Mesenchymal stem cell (in vitro differentiated cells and primary cell): ENCODE data around the gene CCDC9B.

Source experiments
- DNase-seq: peaks from one replicate; pipeline ENCODE4 v3.0.0-alpha.2; 2013
- H2AFZ ChIP-seq: one replicate; pipeline ENCODE4 v1.6.1; 2013; ENCODE audit warnings: low read depth, mild to moderate bottlenecking, control low read depth, inconsistent platforms, low read length, moderate library complexity
- H2AK5ac ChIP-seq: 2 replicates; pipeline ENCODE4 v1.6.1; 2013; ENCODE audit warnings: low read length, moderate library complexity, mild to moderate bottlenecking, inconsistent platforms; ENCODE audit not compliant: severe bottlenecking
- H2BK120ac ChIP-seq: one replicate; pipeline ENCODE4 v1.6.1; 2013; ENCODE audit warnings: low read depth, mild to moderate bottlenecking, inconsistent platforms, low read length, moderate library complexity
- H2BK12ac ChIP-seq, 2 experiments: one replicate each; pipeline ENCODE4 v1.6.1; 2013; ENCODE audit warnings: inconsistent platforms in 2 of 2, low read length in 2 of 2, mild to moderate bottlenecking in 2 of 2, moderate library complexity in 2 of 2, control low read depth in 1 of 2
- H2BK15ac ChIP-seq: one replicate; pipeline ENCODE4 v1.6.1; 2013; ENCODE audit warnings: mild to moderate bottlenecking, low read depth, inconsistent platforms; ENCODE audit not compliant: poor library complexity, severe bottlenecking
- H2BK5ac ChIP-seq: 2 replicates; pipeline ENCODE4 v1.6.1; 2013; ENCODE audit warnings: low read depth, mild to moderate bottlenecking, low read length, control low read depth, inconsistent platforms; ENCODE audit not compliant: poor library complexity, severe bottlenecking
- H3K14ac ChIP-seq, 2 experiments: one replicate each; pipeline ENCODE4 v1.6.1; 2013; ENCODE audit warnings: inconsistent platforms in 2 of 2, low read length in 2 of 2, control low read depth in 1 of 2, mild to moderate bottlenecking in 1 of 2, moderate library complexity in 1 of 2
- H3K18ac ChIP-seq, 2 experiments: one replicate each; pipeline ENCODE4 v1.6.1; 2013; ENCODE audit warnings: inconsistent platforms in 2 of 2, low read length in 2 of 2, control low read depth in 1 of 2, low read depth in 1 of 2, mild to moderate bottlenecking in 1 of 2
- H3K23ac ChIP-seq, 2 experiments: one replicate each; pipeline ENCODE4 v1.6.1; 2013; ENCODE audit warnings: inconsistent platforms in 2 of 2, low read length in 2 of 2, mild to moderate bottlenecking in 2 of 2, moderate library complexity in 2 of 2, control low read depth in 1 of 2
- H3K27ac ChIP-seq: 2 replicates; pipeline ENCODE4 v1.5.1; 2013; ENCODE audit warnings: mild to moderate bottlenecking, moderate library complexity, low read length, control low read depth, inconsistent platforms; ENCODE audit not compliant: poor library complexity, severe bottlenecking
- H3K27me3 ChIP-seq, 2 experiments: 2 replicates each; pipeline versions ENCODE4 v1.6.1 to v1.7.0; 2013; ENCODE audit warnings: low read length in 2 of 2, mild to moderate bottlenecking in 2 of 2, moderate library complexity in 2 of 2, control low read depth in 1 of 2, inconsistent platforms in 1 of 2; ENCODE audit not compliant: control insufficient read depth in 1 of 2, insufficient read depth in 1 of 2
- H3K36me3 ChIP-seq, 2 experiments: 2 replicates each; pipeline versions ENCODE4 v1.6.1 to v1.7.0; 2013; ENCODE audit warnings: low read length in 2 of 2, control low read depth in 1 of 2, inconsistent platforms in 1 of 2, low read depth in 1 of 2, mild to moderate bottlenecking in 1 of 2; ENCODE audit not compliant: insufficient read depth in 2 of 2, control insufficient read depth in 1 of 2
- H3K4ac ChIP-seq, 2 experiments: one replicate each; pipeline ENCODE4 v1.6.1; 2013; ENCODE audit warnings: inconsistent platforms in 2 of 2, low read length in 2 of 2, mild to moderate bottlenecking in 2 of 2, moderate library complexity in 2 of 2, control low read depth in 1 of 2, low read depth in 1 of 2
- H3K4me1 ChIP-seq: 2 replicates; pipeline ENCODE4 v1.6.1; 2013; ENCODE audit warnings: low read depth, low read length, control low read depth; ENCODE audit not compliant: control insufficient read depth, insufficient read depth
- H3K4me2 ChIP-seq: 2 replicates; pipeline ENCODE4 v1.6.1; 2013; ENCODE audit warnings: low read length, mild to moderate bottlenecking, inconsistent platforms; ENCODE audit not compliant: poor library complexity, severe bottlenecking
- H3K4me3 ChIP-seq, 2 experiments: 2 replicates each; pipeline versions ENCODE4 v1.5.1 to v1.7.0; 2013; ENCODE audit warnings: low read length in 2 of 2, mild to moderate bottlenecking in 2 of 2, control low read depth in 1 of 2, low read depth in 1 of 2; ENCODE audit not compliant: insufficient read depth in 1 of 2
- H3K79me1 ChIP-seq: replicated peaks from 2 replicates; pipeline ENCODE4 v1.6.1; 2013; ENCODE audit warnings: mild to moderate bottlenecking, control low read depth, low read length, inconsistent platforms; ENCODE audit not compliant: poor library complexity, severe bottlenecking
- H3K9ac ChIP-seq: 2 replicates; pipeline ENCODE4 v1.7.0; 2013; ENCODE audit warnings: mild to moderate bottlenecking, low read length, moderate library complexity
- H3K9me3 ChIP-seq: 2 replicates; pipeline ENCODE4 v1.7.0; 2013; ENCODE audit warnings: mild to moderate bottlenecking, low read length; ENCODE audit not compliant: control insufficient read depth
- H4K8ac ChIP-seq: one replicate; pipeline ENCODE4 v1.6.1; 2013; ENCODE audit warnings: inconsistent platforms, mild to moderate bottlenecking, low read length, moderate library complexity
- H4K91ac ChIP-seq: one replicate; pipeline ENCODE4 v1.6.1; 2013; ENCODE audit warnings: mild to moderate bottlenecking, low read length, inconsistent platforms
- WGBS: methylation state at CpG from one replicate; pipeline ENCODE4 v1.1.7; 2013; ENCODE audit warnings: mixed read lengths; 5-methylcytosine and 5-hydroxymethylcytosine counted together

The CCDC9B gene

DNA sequence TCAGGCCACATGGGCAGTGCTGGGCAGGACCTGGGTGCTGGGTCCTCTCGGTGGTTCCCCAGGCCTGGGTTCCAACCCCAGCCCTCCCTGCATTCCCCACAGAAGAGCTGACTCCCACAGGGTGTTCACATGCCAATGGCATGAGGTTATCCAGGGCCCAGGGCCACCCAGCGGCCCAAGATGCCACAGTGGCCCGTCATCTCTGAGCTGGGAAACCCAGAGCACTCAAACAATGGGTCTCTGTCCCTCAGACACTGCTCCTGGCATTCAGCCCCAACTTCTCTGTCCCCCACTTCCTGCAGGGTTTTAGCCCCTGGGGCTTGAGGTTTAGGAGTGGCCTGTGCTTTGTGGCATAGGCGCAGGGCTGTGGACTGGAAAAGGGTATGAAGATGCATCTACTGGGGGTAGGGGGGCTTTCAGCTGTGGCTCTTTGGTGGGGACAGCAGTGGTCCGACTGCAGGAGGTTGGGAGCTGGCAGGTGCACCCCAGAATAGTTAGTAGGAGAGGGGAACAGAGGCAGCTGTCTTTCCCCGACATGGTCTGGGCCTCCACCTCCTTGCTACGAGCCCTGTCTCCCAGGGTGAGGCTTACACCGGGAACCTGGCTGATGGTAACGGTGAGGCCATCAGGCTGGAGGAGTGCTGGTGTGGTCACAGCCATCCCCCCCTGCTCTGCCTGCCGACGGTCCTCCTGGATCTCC is 1.7 kb downstream of the CCDC9B start:
- Histone ChIP-seq H4K91ac (peak overlapping the region; percentile 99), H2AFZ (no peak overlapping the region), H3K4me3 (peak overlapping the region; percentile 49 to 78), H3K27me3 (no peaks in the 10 kb centered on the region), H2BK12ac (peak overlapping the region; percentile 40 to 91), H4K8ac (peak overlapping the region; percentile 83), H3K14ac (peak overlapping the region in 1 of 2 experiments; percentile 95), H3K23ac (peak overlapping the region in 1 of 2 experiments; percentile 46), H2AK5ac (peak overlapping the region; percentile 52), H3K36me3 (peaks cover 9 to 34% of the 10 kb centered on the region in 2 experiments), H3K9me3 (no peaks in the 10 kb centered on the region), H3K4me1 (peaks cover 72% of the 10 kb centered on the region), H3K18ac (peak overlapping the region; percentile 94 to 96), H3K4ac (peak overlapping the region; percentile 91 to 97), H2BK120ac (peak overlapping the region; percentile 99), H2BK5ac (peak overlapping the region; percentile 71), H3K4me2 (peak overlapping the region; percentile 62), H2BK15ac (peak overlapping the region; percentile 96), H3K27ac (peak overlapping the region; percentile 97), H3K79me1 (peaks cover 22% of the 10 kb centered on the region), H3K9ac (peak overlapping the region; percentile 95)
- DNase-seq = peak; percentile 93
- 61% methylated on average over 11 of the region's 11 CpGs for WGBS

DNA sequence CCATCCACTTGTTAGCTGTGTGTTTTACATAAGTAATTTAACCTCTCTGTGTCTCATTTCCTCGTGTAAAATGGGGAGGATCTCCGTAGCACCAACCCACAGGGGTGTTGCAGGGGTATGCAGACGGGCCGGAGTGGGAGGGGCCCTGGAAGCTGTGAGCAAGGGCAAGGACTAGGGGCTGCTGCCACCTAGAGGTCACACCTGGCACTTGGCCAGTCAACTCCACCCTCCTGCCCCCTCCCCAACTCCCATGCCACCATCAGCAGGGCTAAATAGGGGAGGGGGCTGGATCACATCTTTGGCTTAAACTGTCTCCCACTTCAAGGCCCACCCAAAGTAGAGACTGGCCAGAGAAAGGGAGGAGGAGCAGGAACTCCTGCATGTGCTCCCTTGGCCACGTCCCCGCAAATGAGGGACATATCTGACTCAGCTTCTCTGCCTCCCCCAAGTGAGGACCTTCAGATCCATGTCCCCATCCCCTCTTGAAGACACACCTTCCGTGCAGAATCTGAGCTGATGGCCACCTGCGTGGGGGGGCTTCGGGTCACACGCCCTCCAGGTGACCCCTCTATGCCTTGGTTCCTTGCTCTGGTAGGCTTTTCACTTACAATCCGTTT is 2.6 kb downstream of the CCDC9B start:
- H4K8ac ChIP-seq = peak overlapping the region; percentile 83
- WGBS = 38% methylated on average over 11 of the region's 11 CpGs

DNA sequence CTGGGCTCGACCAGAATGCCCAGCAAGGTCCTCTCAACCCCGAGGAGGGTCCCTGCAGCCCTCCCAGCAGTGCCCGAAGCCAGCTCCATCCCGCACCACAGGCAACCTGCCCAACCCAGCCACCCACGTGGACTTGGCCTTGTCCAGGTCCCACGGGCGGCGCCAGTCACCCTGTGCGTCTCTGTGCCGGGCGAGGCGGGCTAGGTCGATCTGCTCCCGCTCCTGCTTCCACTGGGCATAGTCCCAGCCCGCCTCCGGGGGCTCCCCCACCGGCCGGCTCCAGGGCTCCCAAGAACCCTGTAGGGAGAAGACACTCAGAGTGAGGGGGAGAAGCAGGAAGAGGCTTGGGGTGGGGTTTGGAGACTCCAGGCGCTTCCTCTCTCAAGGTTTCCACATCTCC is 3.1 kb downstream of the CCDC9B start:
- peak overlapping the region; percentile 97 for H4K91ac ChIP-seq
- peaks cover 22% of the 10 kb centered on the region for H3K79me1 ChIP-seq
- no peak for DNase-seq
- peak overlapping the region; percentile 8 for H2BK15ac ChIP-seq
- peaks cover 9 to 41% of the 10 kb centered on the region in 2 experiments for H3K36me3 ChIP-seq
- H3K23ac ChIP-seq = no peak overlapping the region
- H4K8ac ChIP-seq = peak overlapping the region; percentile 90
- H2BK120ac ChIP-seq = peak overlapping the region; percentile 4
- WGBS = 85% methylated on average over 12 of the region's 19 CpGs
- H3K4me3 ChIP-seq = no peak overlapping the region
- H3K27ac ChIP-seq = no peak overlapping the region
- H2AFZ ChIP-seq = no peak overlapping the region
- peak overlapping the region in 1 of 2 experiments; percentile 19 for H3K14ac ChIP-seq
- no peak overlapping the region for H2BK5ac ChIP-seq
- peak overlapping the region in 1 of 2 experiments; percentile 66 for H2BK12ac ChIP-seq
- H3K27me3 ChIP-seq = no peaks in the 10 kb centered on the region
- H2AK5ac ChIP-seq = peak overlapping the region; percentile 35
- peaks cover 64% of the 10 kb centered on the region for H3K4me1 ChIP-seq
- no peaks in the 10 kb centered on the region for H3K9me3 ChIP-seq
- H3K18ac ChIP-seq = peak overlapping the region; percentile 55 to 73
- H3K4me2 ChIP-seq = peak overlapping the region; percentile 62
- H3K4ac ChIP-seq = peak overlapping the region in 1 of 2 experiments; percentile 50
- no peak overlapping the region for H3K9ac ChIP-seq

More for the DNA sequence above, 2.6 kb downstream of the CCDC9B start:
- peak overlapping the region; percentile 99 for H4K91ac ChIP-seq
- H3K4ac ChIP-seq = peak overlapping the region; percentile 91 to 97
- H2AFZ ChIP-seq = no peak overlapping the region
- H2BK5ac ChIP-seq = peak overlapping the region; percentile 6
- no peaks in the 10 kb centered on the region for H3K9me3 ChIP-seq
- no peak overlapping the region for H3K23ac ChIP-seq
- peaks cover 68% of the 10 kb centered on the region for H3K4me1 ChIP-seq
- H3K79me1 ChIP-seq = peaks cover 22% of the 10 kb centered on the region
- peak overlapping the region; percentile 15 to 96 for H3K18ac ChIP-seq
- no peaks in the 10 kb centered on the region for H3K27me3 ChIP-seq
- peak overlapping the region in 1 of 2 experiments; percentile 78 for H3K4me3 ChIP-seq
- peak overlapping the region; percentile 62 for H3K4me2 ChIP-seq
- H2BK15ac ChIP-seq = peak overlapping the region; percentile 62
- H2BK120ac ChIP-seq = peak overlapping the region; percentile 91
- H2AK5ac ChIP-seq = peak overlapping the region; percentile 35
- DNase-seq = peak; percentile 76
- peak overlapping the region; percentile 97 for H3K27ac ChIP-seq
- H2BK12ac ChIP-seq = peak overlapping the region; percentile 18 to 91
- H3K9ac ChIP-seq = peak overlapping the region; percentile 95
- peak overlapping the region in 1 of 2 experiments; percentile 30 for H3K14ac ChIP-seq
- H3K36me3 ChIP-seq = peaks cover 9 to 37% of the 10 kb centered on the region in 2 experiments

DNA sequence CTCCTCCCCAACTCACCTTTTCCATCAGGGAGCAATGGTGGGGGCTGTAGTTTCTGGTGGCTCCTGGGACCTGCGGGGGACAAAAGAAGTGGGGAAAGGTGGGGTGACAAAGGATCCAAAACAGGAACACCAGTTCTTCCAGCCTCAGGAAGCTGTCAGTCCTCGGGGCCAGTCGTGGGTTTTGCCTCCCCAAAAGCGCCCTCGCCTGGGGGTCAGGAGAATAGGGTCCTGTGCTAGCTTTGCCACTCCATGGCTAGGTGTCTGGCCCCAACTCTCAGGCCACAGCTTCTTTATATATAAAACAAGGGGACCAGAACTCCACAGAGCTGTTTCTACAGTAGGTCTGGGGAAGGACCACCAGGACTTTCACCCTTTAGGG is 4.0 kb downstream of the CCDC9B start:
- WGBS = 41% methylated on average over 5 of the region's 5 CpGs
- H2BK12ac ChIP-seq = no peak overlapping the region

More for the DNA sequence above, 4.0 kb downstream of the CCDC9B start:
- no peak overlapping the region for H3K27ac ChIP-seq
- peak overlapping the region in 1 of 2 experiments; percentile 57 for H3K4ac ChIP-seq
- peak overlapping the region in 1 of 2 experiments; percentile 38 for H3K18ac ChIP-seq
- peak overlapping the region; percentile 18 for H4K91ac ChIP-seq
- H2AK5ac ChIP-seq = peak overlapping the region; percentile 17
- H3K9me3 ChIP-seq = no peaks in the 10 kb centered on the region
- no peak overlapping the region for H3K9ac ChIP-seq
- peak overlapping the region; percentile 11 for H2BK120ac ChIP-seq
- no peak overlapping the region for H2BK5ac ChIP-seq
- H3K4me1 ChIP-seq = peaks cover 64% of the 10 kb centered on the region
- peaks cover 26% of the 10 kb centered on the region for H3K79me1 ChIP-seq
- no peak overlapping the region for H3K23ac ChIP-seq
- no peak overlapping the region for H3K14ac ChIP-seq
- H3K36me3 ChIP-seq = peaks cover 9 to 45% of the 10 kb centered on the region in 2 experiments
- no peak overlapping the region for H2AFZ ChIP-seq
- no peaks in the 10 kb centered on the region for H3K27me3 ChIP-seq
- peak overlapping the region; percentile 26 for H2BK15ac ChIP-seq
- peak overlapping the region; percentile 43 for H4K8ac ChIP-seq
- no peak overlapping the region for H3K4me2 ChIP-seq
- H3K4me3 ChIP-seq = no peak overlapping the region
- DNase-seq = no peak
